HepG2 (cell line): ENCODE measurements around the gene FGF4. TPM values are rescaled to one million over a fixed set of nuclear protein-coding genes. Genes with fewer than 3 reads are reported as not detected.
A peak's percentile ranks its signal among the peaks of the same experiment; 100 is the strongest.

Experiments
- ATAC-seq: fragments of 200-7000 bp; cut with Tn5 transposase; 3 replicates; pipeline ENCODE4 v1.9.1; 2020; ENCODE audit warnings: mild to moderate bottlenecking, moderate library complexity
- BruUV-seq: library from RNA; stranded (reverse); fragments of 400-500 nt; replicated peaks from 2 replicates; lab custom pipeline; 2021; lab: Mats Ljungman, UMichigan
- CTCF ChIA-PET: fragments of 300-600 bp; formaldehyde crosslinking; extraction: SDS; loops from one replicate; lab custom pipeline; 2021; ENCODE audit warnings: low total read pairs, inconsistent platforms, low intra/inter-chr PET ratio; lab: Yijun Ruan, JAX
- POLR2A ChIA-PET: fragments of 350-600 bp; sonication (Branson Sonifier 250); formaldehyde crosslinking; loops from one replicate; lab custom pipeline; 2020; ENCODE audit warnings: antibody characterized with exemption, inconsistent platforms; lab: Yijun Ruan, JAX
- DNase-seq: peaks from one replicate; pipeline ENCODE4 v3.0.0-alpha.2; 2015; ENCODE audit warnings: low spot score
- FAIRE-seq: peaks from 3 replicates; lab custom pipeline; 2011; peaks lifted over from hg19 to GRCh38; lab: Jason Lieb, UNC
- H2AFZ ChIP-seq: one replicate; pipeline ENCODE4 v1.6.1; 2011; ENCODE audit warnings: low read length, inconsistent platforms
- H3K27ac ChIP-seq: fragments of 300-600 bp; 3 replicates; pipeline ENCODE4 v1.8.0; 2011; ENCODE audit warnings: mixed run types, mild to moderate bottlenecking, mixed read lengths, low read length, inconsistent platforms; ENCODE audit not compliant: insufficient read depth; ENCODE audit errors: extremely low read length
- H3K27me3 ChIP-seq, 2 experiments: fragments of 200-600 bp in 1 of 2; 2 replicates in 1 of 2; 3 replicates in 1 of 2; pipeline versions ENCODE4 v1.6.0 to v1.8.0; 2011; ENCODE audit warnings: low read length in 2 of 2, mild to moderate bottlenecking in 2 of 2, moderate library complexity in 2 of 2, inconsistent platforms in 1 of 2; ENCODE audit not compliant: insufficient read depth in 2 of 2, control insufficient read depth in 1 of 2
- H3K36me3 ChIP-seq, 2 experiments: fragments of 200-600 bp in 1 of 2; replicated peaks in 1 of 2; 2 replicates in 1 of 2; 3 replicates in 1 of 2; pipeline versions ENCODE4 v1.5.1 to v1.8.0; 2011; ENCODE audit warnings: low read length in 2 of 2, inconsistent platforms in 1 of 2; ENCODE audit not compliant: insufficient read depth in 2 of 2, control insufficient read depth in 1 of 2
- H3K4me1 ChIP-seq: 2 replicates; pipeline ENCODE4 v1.5.1; 2012; ENCODE audit warnings: low read length, inconsistent platforms; ENCODE audit not compliant: insufficient read depth
- H3K4me2 ChIP-seq: 2 replicates; pipeline ENCODE4 v1.6.0; 2011; ENCODE audit warnings: low read depth, low read length, inconsistent platforms
- H3K4me3 ChIP-seq, 3 experiments: fragments of 200-600 bp in 1 of 3; sonication (generic), shearing (Covaris generic) in 1 of 3; replicated peaks in 1 of 3; 2 replicates each; pipeline ENCODE4 v1.5.1; 2011 to 2016; ENCODE audit warnings: low read length in 3 of 3, inconsistent platforms in 2 of 3, low read depth in 2 of 3, mild to moderate bottlenecking in 2 of 3, control low read depth in 1 of 3, mixed read lengths in 1 of 3; ENCODE audit not compliant: insufficient read depth in 1 of 3
- H3K79me2 ChIP-seq: one replicate; pipeline ENCODE4 v1.6.1; 2011; ENCODE audit warnings: low read length, inconsistent platforms; ENCODE audit not compliant: insufficient read depth
- H3K9ac ChIP-seq: 2 replicates; pipeline ENCODE4 v1.6.0; 2011; ENCODE audit warnings: mild to moderate bottlenecking, low read depth, low read length, inconsistent platforms; ENCODE audit not compliant: insufficient read depth
- H3K9me3 ChIP-seq: 2 replicates; pipeline ENCODE4 v1.5.1; 2012; ENCODE audit warnings: mild to moderate bottlenecking, low read length
- H4K20me1 ChIP-seq: 2 replicates; pipeline ENCODE4 v1.6.0; 2011; ENCODE audit warnings: inconsistent platforms, mild to moderate bottlenecking, low read length, moderate library complexity; ENCODE audit not compliant: insufficient read depth
- ARNT2 ChIP-seq: sonication (generic); formaldehyde crosslinking; IDR thresholded peaks from 2 replicates; pipeline ENCODE4 v1.8.0; 2022; ENCODE audit warnings: mild to moderate bottlenecking, low read depth, missing genetic modification reagents, moderate library complexity
- BATF2 ChIP-seq: sonication (generic); formaldehyde crosslinking; IDR thresholded peaks from 2 replicates; pipeline ENCODE4 v1.8.0; 2022; ENCODE audit warnings: mild to moderate bottlenecking, missing genetic modification reagents, moderate library complexity
- KAT2B ChIP-seq: fragments of 150-350 bp; IDR thresholded peaks from 2 replicates; pipeline ENCODE4 v1.6.1; 2014; ENCODE audit warnings: low read depth, low read length, borderline replicate concordance
- NONO ChIP-seq, 2 experiments: fragments of 450-650 bp in 1 of 2; sonication (generic) in 1 of 2; formaldehyde crosslinking in 1 of 2; IDR thresholded peaks in 1 of 2; conservative IDR thresholded peaks in 1 of 2; 2 replicates each; pipeline versions ENCODE4 v1.6.1 to v1.8.0; 2017 to 2022; ENCODE audit warnings: mild to moderate bottlenecking in 1 of 2, missing genetic modification reagents in 1 of 2, moderate library complexity in 1 of 2
- PAWR ChIP-seq: sonication (generic); formaldehyde crosslinking; IDR thresholded peaks from 2 replicates; pipeline ENCODE4 v1.4.0; 2020; ENCODE audit warnings: missing genetic modification reagents, mild to moderate bottlenecking, borderline replicate concordance
- PRPF4 ChIP-seq: fragments of 200-400 bp; formaldehyde crosslinking; IDR thresholded peaks from 2 replicates; pipeline ENCODE4 v1.6.1; 2016; ENCODE audit warnings: low read length, low read depth; ENCODE audit not compliant: poor library complexity, severe bottlenecking
- REL ChIP-seq: sonication (generic); formaldehyde crosslinking; conservative IDR thresholded peaks from 2 replicates; pipeline ENCODE4 v1.8.0; 2022; ENCODE audit warnings: mild to moderate bottlenecking, missing genetic modification reagents, moderate library complexity
- SKI ChIP-seq: fragments of 450-650 bp; IDR thresholded peaks from one replicate; pipeline ENCODE4 v1.6.1; 2018; ENCODE audit warnings: mild to moderate bottlenecking; ENCODE audit not compliant: partially characterized antibody
- ZBTB26 ChIP-seq: IDR thresholded peaks from 2 replicates; pipeline ENCODE4 v1.6.1; 2016; ENCODE audit warnings: missing compliant biosample characterization, missing genetic modification reagents, borderline replicate concordance
- ZFP36L1 ChIP-seq: sonication (generic); formaldehyde crosslinking; IDR thresholded peaks from 2 replicates; pipeline ENCODE4 v1.8.0; 2022; ENCODE audit warnings: mild to moderate bottlenecking, missing genetic modification reagents, moderate library complexity
- ZNF256 ChIP-seq: sonication (generic); formaldehyde crosslinking; conservative IDR thresholded peaks from 2 replicates; pipeline ENCODE4 v1.4.0; 2020; ENCODE audit warnings: missing genetic modification reagents
- ZNF33A ChIP-seq: sonication (generic); formaldehyde crosslinking; IDR thresholded peaks from 2 replicates; pipeline ENCODE4 v1.5.1; 2020; ENCODE audit warnings: missing genetic modification reagents, mild to moderate bottlenecking, moderate library complexity, borderline replicate concordance
- ZNF775 ChIP-seq: sonication (generic); formaldehyde crosslinking; IDR thresholded peaks from 2 replicates; pipeline ENCODE4 v1.4.0; 2020; ENCODE audit warnings: missing genetic modification reagents, mild to moderate bottlenecking, moderate library complexity, borderline replicate concordance
- ZNF891 ChIP-seq: sonication (generic); formaldehyde crosslinking; IDR thresholded peaks from 2 replicates; pipeline ENCODE4 v1.5.0; 2020; ENCODE audit warnings: mild to moderate bottlenecking, missing genetic modification reagents
- WGBS: methylation state at CpG from one replicate; pipeline ENCODE4 v1.1.6; 2017; ENCODE audit warnings: low lambda C conversion rate; 5-methylcytosine and 5-hydroxymethylcytosine counted together
- in situ Hi-C: cut with HindIII; loops from 2 replicates; pipeline ENCODE4 v1.10.0; 2017; ENCODE audit warnings: low pct_unique_long_range_greater_than_20kb; ENCODE audit not compliant: extremely low pct_ligation_motif_present
- intact Hi-C: fragments of 100-400 bp; cut with micrococcal nuclease; formaldehyde crosslinking; loops from one replicate; pipeline ENCODE4 v1.10.0; 2022; ENCODE audit not compliant: unreplicated experiment
- polyA plus RNA-seq, 8 experiments: library from polyadenylated mRNA; depleted of rRNA in 3 of 8; stranded (reverse) in 7 of 8; unstranded in 1 of 8; fragments of >200 nt; fragmentation: Illumina TruSeq in 4 of 8; extraction: Trizol in 4 of 8; gene quantifications; 2 replicates each; pipeline versions ENCODE4 v1.2.1 to v1.2.3, GENCODE V29; 2011 to 2016; ENCODE audit warnings: low read depth in 4 of 8, missing spikeins in 1 of 8, mixed read lengths in 1 of 8; ENCODE audit not compliant: insufficient read depth in 1 of 8
- total RNA-seq, 5 experiments: library from RNA; depleted of rRNA; stranded (reverse); fragments of >200 nt; fragmentation: Illumina TruSeq; extraction: Trizol; gene quantifications; 2 replicates each; pipeline ENCODE4 v1.2.3, GENCODE V29; 2016; ENCODE audit warnings: low read depth in 1 of 5
- TF ChIP-seq, protein P1 (sequence below): sonication (generic); formaldehyde crosslinking; IDR thresholded peaks from 2 replicates; pipeline ENCODE4 v1.5.0; 2020; ENCODE audit warnings: missing genetic modification reagents

The FGF4 gene
- total and polyA plus RNA-seq, 2 of the 13 experiments (the other 11 are each of a cell fraction or from before 2014, with no cell fraction given): not detected

- ChIA-PET CTCF (no interaction called here), POLR2A (no interaction called here)
- no peak overlapping the region for H3K9ac ChIP-seq
- no peak overlapping the region for H3K4me2 ChIP-seq
- FAIRE-seq: no peak
- intact Hi-C loops (loop anchor here (5.0 kb wide), 2 partner anchors 81 to 96 kb away; no protein-coding TSS in a partner anchor), in situ Hi-C loops (loop anchor here (5.0 kb wide), 1 partner anchor 116 kb away; no protein-coding TSS in a partner anchor)
- H3K4me1 ChIP-seq: no peaks in the 10 kb centered on the region
- no peaks in the 10 kb centered on the region for H3K9me3 ChIP-seq
- no peaks in the 10 kb centered on the region for H4K20me1 ChIP-seq
- H3K79me2 ChIP-seq: no peaks in the 10 kb centered on the region
- ATAC-seq: no peak
- DNase-seq: no peak
- peaks cover 1 to 8% of the 10 kb centered on the region in 2 experiments; a peak in 3 of 5 replicates for H3K27me3 ChIP-seq
- no peak overlapping the region for H3K27ac ChIP-seq
- no peak overlapping the region for H2AFZ ChIP-seq
- BruUV-seq: no TSS peak
- TF ChIP-seq PRPF4: no peak
- TF ChIP-seq NONO (IDR thresholded peaks at IDR 0.05): 0 out of 2 replicates have a peak, but pooled peaks have one; percentile 2
- TF ChIP-seq NONO (CRISPR knock-in tag; conservative IDR thresholded peaks at IDR 0.05): no peak
- TF ChIP-seq ZFP36L1 (CRISPR knock-in tag): no peak
- no peak for TF ChIP-seq SKI
- no peak for TF ChIP-seq PAWR (CRISPR knock-in tag)
- no peak overlapping the region for H3K4me3 ChIP-seq
- no peaks in the 10 kb centered on the region for H3K36me3 ChIP-seq
Measured at GRCh38 chr11:69803604-69804218, 28.6 kb upstream of the FGF4 start.

- peaks cover 1 to 3% of the 10 kb centered on the region in 2 experiments; a peak in 1 of 5 replicates for H3K27me3 ChIP-seq
- in situ Hi-C loops (loop anchor here (5.0 kb wide), 1 partner anchor 116 kb away; no protein-coding TSS in a partner anchor), intact Hi-C loops (loop anchor here (5.0 kb wide), 2 partner anchors 81 to 96 kb away; no protein-coding TSS in a partner anchor)
- no peak overlapping the region for H3K4me2 ChIP-seq
- no peak overlapping the region for H3K27ac ChIP-seq
- CTCF ChIA-PET: no interaction called here
- 6% methylated on average over 2 of the region's 2 CpGs for WGBS
- FAIRE-seq (no peak), ATAC-seq (no peak), DNase-seq (no peak)
- H3K79me2 ChIP-seq: no peaks in the 10 kb centered on the region
- H3K4me1 ChIP-seq: no peaks in the 10 kb centered on the region
- no peak overlapping the region for H3K4me3 ChIP-seq
- no TSS peak for BruUV-seq
- no peaks in the 10 kb centered on the region for H3K36me3 ChIP-seq
- H4K20me1 ChIP-seq: no peaks in the 10 kb centered on the region
- POLR2A ChIA-PET: no interaction called here
- no peak overlapping the region for H2AFZ ChIP-seq
- no peak overlapping the region for H3K9ac ChIP-seq
- no peaks in the 10 kb centered on the region for H3K9me3 ChIP-seq
- TF ChIP-seq, protein P1, sequence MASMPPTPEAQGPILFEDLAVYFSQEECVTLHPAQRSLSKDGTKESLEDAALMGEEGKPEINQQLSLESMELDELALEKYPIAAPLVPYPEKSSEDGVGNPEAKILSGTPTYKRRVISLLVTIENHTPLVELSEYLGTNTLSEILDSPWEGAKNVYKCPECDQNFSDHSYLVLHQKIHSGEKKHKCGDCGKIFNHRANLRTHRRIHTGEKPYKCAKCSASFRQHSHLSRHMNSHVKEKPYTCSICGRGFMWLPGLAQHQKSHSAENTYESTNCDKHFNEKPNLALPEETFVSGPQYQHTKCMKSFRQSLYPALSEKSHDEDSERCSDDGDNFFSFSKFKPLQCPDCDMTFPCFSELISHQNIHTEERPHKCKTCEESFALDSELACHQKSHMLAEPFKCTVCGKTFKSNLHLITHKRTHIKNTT (CRISPR knock-in tag): no peak
- TF ChIP-seq KAT2B: no peak
- TF ChIP-seq ZNF775 (CRISPR knock-in tag): no peak
- no peak for TF ChIP-seq ARNT2 (CRISPR knock-in tag)
- TF ChIP-seq ZBTB26 (CRISPR knock-in tag): no peak
- TF ChIP-seq ZNF256: no peak
- no peak for TF ChIP-seq REL (CRISPR knock-in tag)
- no peak for TF ChIP-seq ZNF33A (CRISPR knock-in tag)
- TF ChIP-seq ZNF891 (CRISPR knock-in tag): no peak
- no peak for TF ChIP-seq BATF2 (CRISPR knock-in tag)
Measured at GRCh38 chr11:69803022-69803421, 27.9 kb upstream of the FGF4 start.
